GM21515 (cell line): ENCODE data around the gene EDAR.

Source experiments
- ATAC-seq: cut with Tn5 transposase; IDR thresholded peaks from one replicate; pipeline ENCODE4 v1.9.1; 2021; ENCODE audit not compliant: unreplicated experiment

The EDAR gene

GRCh38 chr2:108870069-108870644, 118.9 kb downstream of the EDAR start:
- ATAC-seq: no peak

DNA sequence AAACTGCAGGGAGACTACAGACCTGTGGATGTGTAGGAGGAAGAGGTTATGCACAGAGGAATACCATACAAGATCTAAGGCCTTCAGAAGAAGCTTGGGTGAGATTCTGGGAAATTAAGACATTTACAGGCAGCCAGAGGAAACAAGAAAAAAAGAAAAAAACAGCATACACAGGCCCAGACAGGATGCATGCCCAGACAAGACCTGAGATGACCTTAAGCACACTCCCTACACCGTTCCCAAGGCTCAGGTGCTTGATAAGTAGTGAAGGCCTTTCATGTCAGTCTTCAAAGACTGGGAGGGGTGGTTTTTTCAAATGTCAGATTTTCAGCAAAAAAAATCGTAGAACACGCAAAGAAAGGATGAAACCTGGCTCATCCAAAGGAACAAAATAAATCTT, 119.5 kb downstream of the EDAR start:
- ATAC-seq: no peak

DNA sequence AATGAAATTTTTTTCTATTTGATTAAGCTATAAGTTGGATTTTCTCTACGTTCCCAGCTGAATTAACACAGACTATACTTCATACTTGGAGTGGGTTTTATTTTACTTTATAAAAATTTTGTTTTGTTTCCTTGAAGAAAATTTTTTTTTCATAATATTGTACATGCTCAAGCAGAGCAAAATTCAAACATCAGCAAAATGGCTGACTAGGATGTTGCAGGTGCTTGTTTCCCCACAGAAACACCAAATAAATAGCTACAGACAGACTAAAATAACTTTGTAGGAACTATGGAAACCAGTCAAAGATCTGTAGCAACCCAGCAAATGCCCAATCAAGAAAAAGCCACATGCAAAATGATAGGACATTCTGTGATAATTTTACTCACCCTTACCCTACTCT, 120.1 kb downstream of the EDAR start:
- ATAC-seq: no peak

DNA sequence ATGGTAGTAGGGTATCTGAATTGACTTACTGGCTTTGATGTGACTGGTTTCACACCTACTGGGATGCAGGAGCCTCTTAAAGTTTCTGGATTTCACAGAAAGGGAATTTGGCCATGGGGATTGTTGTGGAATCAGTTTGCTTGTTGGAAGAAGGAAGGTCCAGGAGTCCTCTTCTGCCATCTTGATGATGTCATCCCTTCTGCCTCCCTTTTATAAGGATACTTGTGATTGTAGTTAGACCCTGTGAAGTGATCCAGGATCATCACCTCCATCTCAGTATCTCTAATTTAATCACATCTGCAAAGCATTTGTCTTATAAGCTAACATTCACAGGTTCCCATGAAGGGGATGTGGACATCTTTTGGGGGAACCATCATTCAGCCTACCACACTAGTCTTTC, 123.0 kb downstream of the EDAR start:
- ATAC-seq: no peak

- ATAC-seq: no peak
These were observed 130.1 kb downstream of the EDAR start for GRCh38 chr2:108858894-108859293.

DNA sequence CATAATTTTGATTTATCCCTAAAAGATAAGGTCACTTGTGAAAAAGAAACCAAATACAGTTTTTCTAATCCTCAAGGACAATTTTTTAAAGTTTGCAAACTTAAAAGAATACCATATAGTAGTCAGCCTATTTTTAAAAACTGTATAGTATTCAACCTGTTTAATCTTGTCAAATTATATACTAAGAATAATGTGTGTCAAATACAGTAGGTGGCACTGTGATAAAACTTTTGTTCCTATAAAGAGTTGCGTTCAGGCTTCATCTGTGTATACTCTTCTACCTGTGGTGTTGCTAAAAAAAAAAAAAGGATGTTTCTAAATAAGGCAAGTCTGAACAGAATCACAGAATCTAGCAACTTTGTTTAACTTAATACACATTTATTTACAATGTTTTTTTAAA, 133.8 kb downstream of the EDAR start:
- ATAC-seq: no peak

- ATAC-seq: no peak
These were observed 134.5 kb downstream of the EDAR start for GRCh38 chr2:108854484-108854883.

DNA sequence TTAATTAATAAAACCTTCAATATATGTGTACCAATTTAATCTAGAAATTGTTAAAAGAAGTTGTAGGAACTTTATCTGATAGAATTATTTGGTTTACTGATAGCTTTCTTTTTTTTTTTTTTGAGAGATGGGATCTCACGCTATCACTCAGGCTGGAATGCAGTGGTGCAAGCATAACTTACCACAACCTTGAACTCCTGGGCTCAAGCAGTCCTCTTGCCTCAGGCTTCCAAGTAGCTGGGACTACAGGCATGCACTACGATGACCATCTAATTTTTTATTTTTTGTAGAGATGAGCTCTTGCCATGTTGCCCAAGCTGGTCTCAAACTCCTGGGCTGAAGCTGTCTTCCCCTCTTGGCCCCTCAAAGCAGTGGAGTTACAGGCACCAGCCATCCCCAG, 135.6 kb downstream of the EDAR start:
- no peak for ATAC-seq

GRCh38 chr2:108852375-108852774, 136.6 kb downstream of the EDAR start:
- ATAC-seq: no peak

DNA sequence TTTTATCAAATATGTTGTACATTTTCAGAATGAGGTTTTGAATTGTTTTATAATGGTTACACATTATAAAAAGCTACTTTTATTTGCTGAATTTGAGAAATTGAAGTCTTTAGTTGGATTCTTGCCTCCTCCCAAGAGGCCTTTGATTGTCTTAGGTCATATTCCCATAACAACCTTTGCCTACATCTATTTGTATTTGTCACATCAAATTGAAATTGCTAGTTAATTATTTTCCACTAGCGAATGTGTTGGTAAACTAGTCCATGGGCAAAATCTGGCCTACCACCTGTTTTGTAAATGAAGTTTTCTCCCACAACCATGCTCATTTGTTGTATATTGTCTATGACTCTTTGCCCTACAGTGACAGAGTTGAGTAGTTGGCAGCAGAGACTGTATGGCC, 142.0 kb downstream of the EDAR start:
- no peak for ATAC-seq

DNA sequence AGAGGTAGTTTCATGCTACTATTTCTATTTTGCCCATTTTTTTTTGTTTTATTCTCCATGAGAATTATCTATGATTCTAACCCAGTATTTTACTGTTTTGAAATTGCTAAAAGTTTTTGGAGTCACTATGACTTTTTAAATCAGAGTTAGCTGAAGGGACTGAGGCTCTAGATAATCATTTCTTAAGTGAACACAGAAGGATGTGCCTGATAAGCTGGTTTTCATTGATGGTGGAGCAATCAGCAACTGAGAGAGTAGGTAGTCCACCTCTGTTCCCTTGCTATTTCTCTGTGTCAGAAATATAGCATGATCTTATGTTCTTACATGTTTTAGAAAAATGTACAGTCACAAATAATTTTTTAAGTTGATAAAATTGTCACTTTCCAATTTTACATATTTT, 143.1 kb downstream of the EDAR start:
- no peak for ATAC-seq
